Activated T-cell treated with anti-CD3 and anti-CD28 coated beads for 4 hours (primary cell): Measurements from ENCODE around the gene ACOD1.

Experiments
- DNase-seq: peaks from one replicate; pipeline ENCODE4 v3.0.0-alpha.2; 2020

Gene ACOD1

DNA sequence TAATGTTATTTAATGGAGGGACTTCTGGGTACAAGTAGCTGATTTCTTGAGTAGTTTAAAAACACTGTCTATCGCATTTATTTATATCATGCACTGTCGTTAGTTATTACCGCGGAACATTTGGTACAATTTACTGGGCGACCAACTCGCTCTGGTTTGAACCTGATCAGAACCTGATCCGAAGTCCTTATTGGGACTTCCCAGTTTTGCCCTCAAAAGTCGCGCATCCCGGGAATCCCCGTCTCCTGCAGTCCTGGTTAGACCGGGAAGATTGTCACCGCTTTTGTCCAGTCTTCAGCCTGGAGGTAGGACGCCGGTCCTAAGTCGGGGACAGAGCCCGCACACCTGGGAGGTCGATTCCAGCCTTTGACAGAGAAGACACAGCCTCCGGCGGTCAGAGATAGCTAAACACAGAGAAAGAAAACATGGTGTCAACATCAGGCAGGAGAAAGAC, 44.3 kb downstream of the ACOD1 start:
- DNase-seq = no peak

DNA sequence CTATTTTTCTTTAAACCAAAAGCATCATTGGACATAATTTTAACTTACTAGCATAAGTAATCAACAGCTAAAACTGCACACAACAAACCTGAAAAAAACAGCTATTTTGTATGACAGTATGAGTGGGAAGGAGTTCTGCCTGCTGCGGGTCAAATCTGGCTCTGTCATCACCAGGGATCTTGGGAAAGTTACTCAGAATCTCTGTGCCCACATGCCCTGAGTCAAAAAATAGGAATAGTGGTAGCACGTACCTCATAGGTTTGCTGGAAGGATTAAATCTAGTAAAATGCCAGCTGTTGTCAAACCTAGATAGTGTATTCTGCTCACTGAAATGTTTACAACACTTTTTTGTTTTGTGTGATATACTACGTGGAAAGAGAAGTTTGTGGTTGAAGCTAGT, 44.7 kb downstream of the ACOD1 start:
- DNase-seq = no peak

DNA sequence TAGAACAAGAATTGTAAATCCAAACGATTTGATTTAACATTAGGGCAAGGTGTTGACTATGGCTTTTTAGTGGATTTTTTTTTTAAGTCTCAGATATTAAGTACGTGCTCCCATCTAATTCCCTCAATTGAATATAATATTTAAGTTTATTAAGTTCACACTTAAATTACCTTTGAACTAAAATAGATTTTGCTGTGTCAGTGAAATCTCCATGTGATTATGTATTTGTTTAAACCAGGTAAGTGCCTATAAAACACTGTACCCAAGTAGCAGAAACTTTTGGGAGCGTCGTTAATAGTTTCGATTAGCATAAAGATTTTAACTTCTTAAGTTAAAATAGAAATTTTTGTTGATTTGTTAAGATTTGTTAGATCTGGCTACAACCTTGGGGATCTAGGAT, 45.2 kb downstream of the ACOD1 start:
- DNase-seq = no peak

DNA sequence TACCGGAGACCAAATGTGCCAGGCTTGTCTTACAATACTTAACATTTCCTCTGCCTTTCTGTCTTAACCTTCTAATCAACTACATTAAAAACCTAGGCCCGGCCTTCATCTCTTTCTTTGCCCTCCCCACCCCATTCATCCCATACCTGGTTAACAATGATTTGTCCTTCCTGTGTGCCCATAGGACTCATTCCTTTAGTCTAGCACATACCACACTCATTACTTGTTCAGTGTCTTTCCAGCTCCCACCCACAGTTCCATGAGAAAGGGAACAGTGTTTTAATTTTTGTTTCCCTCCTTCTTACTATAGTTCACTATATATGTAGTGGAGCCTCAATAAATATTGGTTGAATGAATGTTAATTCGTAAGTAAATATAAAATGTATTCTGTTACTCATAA, 46.0 kb downstream of the ACOD1 start:
- no peak for DNase-seq

DNA sequence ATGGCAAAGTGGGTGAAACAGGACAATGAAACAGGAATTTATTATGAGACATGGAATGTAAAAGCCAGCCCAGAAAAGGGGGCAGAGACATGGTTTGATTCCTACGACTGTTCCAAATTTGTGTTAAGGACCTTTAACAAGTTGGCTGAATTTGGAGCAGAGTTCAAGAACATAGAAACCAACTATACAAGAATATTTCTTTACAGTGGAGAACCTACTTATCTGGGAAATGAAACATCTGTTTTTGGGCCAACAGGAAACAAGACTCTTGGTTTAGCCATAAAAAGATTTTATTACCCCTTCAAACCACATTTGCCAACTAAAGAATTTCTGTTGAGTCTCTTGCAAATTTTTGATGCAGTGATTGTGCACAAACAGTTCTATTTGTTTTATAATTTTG, 52.2 kb downstream of the ACOD1 start:
- no peak for DNase-seq

DNA sequence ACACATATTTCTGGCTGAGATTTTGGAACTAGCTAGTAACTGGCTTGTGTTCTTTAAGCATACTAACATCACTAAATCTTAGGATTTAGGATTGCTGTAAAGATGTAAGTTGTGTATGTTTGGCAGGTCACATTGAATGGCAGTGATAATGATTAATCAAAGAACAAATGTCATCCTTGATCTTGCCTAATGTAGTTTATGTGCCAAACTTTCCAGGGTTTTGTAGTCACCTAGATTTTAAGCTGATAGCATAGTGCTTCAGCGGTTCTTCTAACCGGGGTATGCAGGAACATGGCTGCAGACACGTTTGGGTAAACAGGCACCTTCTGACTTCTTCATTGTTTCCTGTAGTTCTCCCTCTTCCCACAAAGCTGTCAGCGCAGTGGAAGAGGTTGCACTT, 53.2 kb downstream of the ACOD1 start:
- DNase-seq = no peak

DNA sequence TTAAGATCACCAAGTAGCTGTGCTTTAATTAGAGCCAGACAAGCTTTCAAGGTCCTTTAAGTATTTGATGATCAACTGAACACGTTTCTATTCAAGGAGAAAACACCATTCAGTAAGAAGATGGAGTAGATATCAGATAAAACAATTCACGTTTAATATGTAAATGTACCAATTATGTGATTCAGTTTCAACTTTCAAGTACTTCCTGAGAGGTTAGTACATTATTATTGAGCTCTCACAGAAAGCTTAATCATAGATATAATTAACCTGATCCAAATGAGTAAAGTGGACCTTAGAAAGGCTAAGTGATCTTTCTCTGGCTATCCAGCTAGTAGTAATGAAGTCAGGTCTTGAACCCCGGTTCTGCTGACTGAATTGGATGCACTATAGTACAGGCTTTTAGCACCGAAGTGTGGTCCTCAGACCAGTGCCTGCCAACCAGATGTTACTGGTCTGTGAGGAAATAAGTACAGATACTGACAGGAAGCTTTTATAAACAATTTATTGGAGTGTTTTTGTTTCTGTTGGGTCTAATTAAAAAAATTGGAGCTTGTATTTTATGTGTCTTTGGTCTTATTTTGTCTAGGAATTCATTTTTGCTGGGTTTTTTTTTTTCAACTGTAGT, 53.8 kb downstream of the ACOD1 start:
- DNase-seq = no peak

DNA sequence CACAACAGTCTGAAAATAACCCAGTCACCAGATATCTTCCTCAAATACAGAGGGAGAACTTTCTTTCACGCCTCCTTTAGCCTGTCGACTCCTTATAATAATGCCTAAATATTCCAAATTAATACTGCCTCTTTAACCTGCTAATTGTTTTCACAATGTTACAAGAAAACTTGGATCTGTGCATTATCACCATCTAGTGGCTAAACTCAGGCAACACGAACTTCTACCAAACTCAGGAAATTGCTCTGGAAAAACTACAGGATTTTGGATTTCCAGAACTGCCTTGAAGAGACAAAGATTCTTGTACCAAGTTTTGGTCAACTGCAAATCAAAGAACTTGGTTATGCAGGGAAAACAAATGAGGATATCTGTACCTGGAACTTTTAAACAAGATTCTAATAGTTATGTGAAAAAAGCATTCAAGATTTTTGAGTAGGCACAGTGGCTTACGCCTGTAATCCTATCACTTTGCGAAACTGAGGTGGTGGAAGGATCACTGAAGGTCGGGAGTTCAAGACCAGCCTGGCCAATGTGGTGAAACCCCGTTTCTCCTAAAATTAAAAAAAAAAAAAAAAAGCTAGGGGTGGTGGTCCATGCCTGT, 54.4 kb downstream of the ACOD1 start:
- no peak for DNase-seq
